ENCODE data around the gene DNA2.

DNA2 gene

DNA sequence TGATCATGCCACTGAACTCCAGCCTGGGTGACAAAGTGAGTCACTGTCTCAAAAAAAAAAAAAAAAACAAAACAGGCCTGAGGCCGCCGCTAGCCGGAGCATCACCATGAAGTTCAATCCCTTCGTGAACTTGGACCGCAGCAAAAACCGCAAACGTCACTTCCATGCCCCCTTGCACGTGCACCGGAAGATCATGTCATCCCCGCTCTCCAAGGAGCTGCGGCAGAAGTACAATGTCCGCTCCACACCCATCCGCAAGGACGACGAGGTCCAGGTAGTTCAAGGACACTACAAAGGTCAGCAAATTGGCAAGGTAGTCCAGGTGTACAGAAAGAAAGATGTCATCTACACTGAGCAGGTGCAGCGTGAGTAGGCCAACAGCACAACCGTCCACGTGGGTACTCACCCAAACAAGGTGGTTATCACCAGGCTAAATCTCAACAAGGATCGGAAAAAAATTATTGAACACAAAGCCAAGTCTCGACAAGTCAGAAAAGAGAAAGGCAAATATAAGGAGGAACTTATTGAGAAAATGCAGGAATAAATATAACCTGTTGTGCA is 47.2 kb downstream of the DNA2 start:
- H2BK5ac ChIP-seq (ENCODE audit: low read depth, low read length, poor library complexity) = no peak overlapping the region
- H3K79me1 ChIP-seq (ENCODE audit: low read length) = no peaks in the 10 kb centered on the region
- no peaks in the 10 kb centered on the region for H3K9me3 ChIP-seq (ENCODE audit: insufficient read depth, low read depth, low read length)
- H4K91ac ChIP-seq (ENCODE audit: low read depth, low read length) = no peak overlapping the region
- no peak overlapping the region for H2BK120ac ChIP-seq (ENCODE audit: insufficient read depth, low read length, poor library complexity)
- no peaks in the 10 kb centered on the region for H3K79me2 ChIP-seq (ENCODE audit: control insufficient read depth, insufficient read depth, low read length, poor library complexity)
- WGBS (ENCODE audit: extremely low coverage, insufficient coverage, insufficient read length) = no CpG with 5 or more reads among the region's 20 CpGs
- no peak overlapping the region for H3K4ac ChIP-seq (ENCODE audit: low read depth, low read length)
- no peak overlapping the region for H4K12ac ChIP-seq (ENCODE audit: low read depth, low read length)
- no peak overlapping the region for H4K8ac ChIP-seq (ENCODE audit: low read depth, low read length)
- H3K9ac ChIP-seq (ENCODE audit: low read length) = no peak overlapping the region
- no peaks in the 10 kb centered on the region for H3K4me1 ChIP-seq (ENCODE audit: control insufficient read depth in 1 of 2, insufficient read depth in 2 of 2, low read length in 2 of 2)
- DNase-seq = no peak
- peaks cover 18 to 25% of the 10 kb centered on the region in 2 experiments for H3K36me3 ChIP-seq (ENCODE audit: control insufficient read depth in 1 of 2, insufficient read depth in 2 of 2, low read length in 2 of 2)
- no peak overlapping the region for H3K14ac ChIP-seq (ENCODE audit: low read length)
- H3K4me3 ChIP-seq (ENCODE audit: low read depth, low read length) = peak overlapping the region; percentile 5
- no peak overlapping the region for H3K18ac ChIP-seq (ENCODE audit: low read length)
- H3K27ac ChIP-seq (ENCODE audit: low read depth, low read length) = no peak overlapping the region
- H3K27me3 ChIP-seq (ENCODE audit: insufficient read depth, low read length) = no peaks in the 10 kb centered on the region
- no peak overlapping the region for H3K23ac ChIP-seq (ENCODE audit: low read length)
- H2AK5ac ChIP-seq (ENCODE audit: low read length) = no peak overlapping the region
- H2BK12ac ChIP-seq (ENCODE audit: low read length) = no peak overlapping the region
- no peak overlapping the region for H3K4me2 ChIP-seq (ENCODE audit: low read length)
- H2AFZ ChIP-seq (ENCODE audit: insufficient read depth, low read length, poor library complexity) = no peak overlapping the region

DNA sequence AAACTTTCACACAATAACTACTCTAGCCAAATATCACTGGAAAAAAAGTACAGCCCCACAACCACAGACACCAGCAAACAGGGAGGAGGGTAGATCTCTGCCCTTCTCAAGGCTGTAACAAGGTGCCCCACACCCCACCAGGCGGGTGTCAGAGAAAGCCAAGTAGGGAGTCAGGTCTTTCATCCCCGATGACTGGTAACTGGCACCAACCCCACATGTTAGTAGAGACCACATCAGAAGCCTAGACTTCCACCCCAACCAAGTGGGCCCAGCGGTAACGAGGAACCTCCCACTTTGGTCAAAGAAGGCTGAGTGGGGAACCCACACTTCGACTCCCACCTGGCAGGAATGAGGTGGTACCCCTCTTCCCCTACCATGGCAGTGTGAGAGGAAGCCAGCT is 48.3 kb downstream of the DNA2 start:
- Histone ChIP-seq H4K12ac (ENCODE audit: low read depth, low read length) (no peak overlapping the region), H2BK5ac (ENCODE audit: low read depth, low read length, poor library complexity) (no peak overlapping the region), H2BK120ac (ENCODE audit: insufficient read depth, low read length, poor library complexity) (no peak overlapping the region), H4K91ac (ENCODE audit: low read depth, low read length) (no peak overlapping the region), H2AK5ac (ENCODE audit: low read length) (no peak overlapping the region), H3K79me1 (ENCODE audit: low read length) (no peaks in the 10 kb centered on the region), H3K4me2 (ENCODE audit: low read length) (no peak overlapping the region), H2BK12ac (ENCODE audit: low read length) (no peak overlapping the region), H3K36me3 (ENCODE audit: control insufficient read depth in 1 of 2, insufficient read depth in 2 of 2, low read length in 2 of 2) (peaks cover 18 to 24% of the 10 kb centered on the region in 2 experiments), H3K18ac (ENCODE audit: low read length) (no peak overlapping the region), H3K9ac (ENCODE audit: low read length) (peak overlapping the region; percentile 65), H3K4ac (ENCODE audit: low read depth, low read length) (no peak overlapping the region), H2AFZ (ENCODE audit: insufficient read depth, low read length, poor library complexity) (no peak overlapping the region), H3K27me3 (ENCODE audit: insufficient read depth, low read length) (no peaks in the 10 kb centered on the region), H3K27ac (ENCODE audit: low read depth, low read length) (no peak overlapping the region), H3K79me2 (ENCODE audit: control insufficient read depth, insufficient read depth, low read length, poor library complexity) (no peaks in the 10 kb centered on the region), H4K8ac (ENCODE audit: low read depth, low read length) (no peak overlapping the region), H3K4me3 (ENCODE audit: low read depth, low read length) (no peak overlapping the region), H3K23ac (ENCODE audit: low read length) (no peak overlapping the region), H3K4me1 (ENCODE audit: control insufficient read depth in 1 of 2, insufficient read depth in 2 of 2, low read length in 2 of 2) (no peaks in the 10 kb centered on the region), H3K9me3 (ENCODE audit: insufficient read depth, low read depth, low read length) (no peaks in the 10 kb centered on the region), H3K14ac (ENCODE audit: low read length) (no peak overlapping the region)
- no CpG with 5 or more reads among the region's 5 CpGs for WGBS (ENCODE audit: extremely low coverage, insufficient coverage, insufficient read length)
- DNase-seq = no peak

DNA sequence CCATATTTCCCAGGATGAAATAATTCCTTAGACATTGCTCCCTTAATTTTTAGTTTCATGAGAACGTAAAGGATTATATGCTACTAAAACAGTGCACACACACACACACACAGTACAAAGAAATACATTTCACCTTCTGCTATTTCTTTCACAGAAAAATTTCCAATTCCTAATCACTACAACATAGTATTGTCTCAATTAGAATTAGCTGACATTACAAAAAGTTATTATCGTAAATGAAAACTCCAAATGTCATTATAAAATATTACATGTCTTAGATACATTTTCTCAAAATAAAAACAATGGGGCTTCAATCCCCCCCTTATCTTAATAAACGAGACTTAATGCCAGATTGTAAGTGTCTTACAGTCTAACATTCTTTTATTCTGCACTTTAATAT is 52.4 kb downstream of the DNA2 start:
- Histone ChIP-seq H3K23ac (ENCODE audit: low read length) (no peak overlapping the region), H3K9ac (ENCODE audit: low read length) (no peak overlapping the region), H4K8ac (ENCODE audit: low read depth, low read length) (no peak overlapping the region), H3K4me3 (ENCODE audit: low read depth, low read length) (no peak overlapping the region), H4K91ac (ENCODE audit: low read depth, low read length) (no peak overlapping the region), H3K79me2 (ENCODE audit: control insufficient read depth, insufficient read depth, low read length, poor library complexity) (no peaks in the 10 kb centered on the region), H3K4me2 (ENCODE audit: low read length) (no peak overlapping the region), H2AK5ac (ENCODE audit: low read length) (no peak overlapping the region), H3K27me3 (ENCODE audit: insufficient read depth, low read length) (no peaks in the 10 kb centered on the region), H3K4ac (ENCODE audit: low read depth, low read length) (no peak overlapping the region), H2AFZ (ENCODE audit: insufficient read depth, low read length, poor library complexity) (no peak overlapping the region), H3K9me3 (ENCODE audit: insufficient read depth, low read depth, low read length) (no peaks in the 10 kb centered on the region), H3K79me1 (ENCODE audit: low read length) (no peaks in the 10 kb centered on the region), H3K14ac (ENCODE audit: low read length) (no peak overlapping the region), H2BK12ac (ENCODE audit: low read length) (no peak overlapping the region), H2BK5ac (ENCODE audit: low read depth, low read length, poor library complexity) (no peak overlapping the region), H3K27ac (ENCODE audit: low read depth, low read length) (no peak overlapping the region), H3K4me1 (ENCODE audit: control insufficient read depth in 1 of 2, insufficient read depth in 2 of 2, low read length in 2 of 2) (no peaks in the 10 kb centered on the region), H2BK120ac (ENCODE audit: insufficient read depth, low read length, poor library complexity) (no peak overlapping the region), H3K18ac (ENCODE audit: low read length) (no peak overlapping the region), H4K12ac (ENCODE audit: low read depth, low read length) (no peak overlapping the region), H3K36me3 (ENCODE audit: control insufficient read depth in 1 of 2, insufficient read depth in 2 of 2, low read length in 2 of 2) (peaks cover 27 to 28% of the 10 kb centered on the region in 2 experiments)
- DNase-seq = no peak
- WGBS (ENCODE audit: extremely low coverage, insufficient coverage, insufficient read length) = no CpG with 5 or more reads among the region's 3 CpGs

DNA sequence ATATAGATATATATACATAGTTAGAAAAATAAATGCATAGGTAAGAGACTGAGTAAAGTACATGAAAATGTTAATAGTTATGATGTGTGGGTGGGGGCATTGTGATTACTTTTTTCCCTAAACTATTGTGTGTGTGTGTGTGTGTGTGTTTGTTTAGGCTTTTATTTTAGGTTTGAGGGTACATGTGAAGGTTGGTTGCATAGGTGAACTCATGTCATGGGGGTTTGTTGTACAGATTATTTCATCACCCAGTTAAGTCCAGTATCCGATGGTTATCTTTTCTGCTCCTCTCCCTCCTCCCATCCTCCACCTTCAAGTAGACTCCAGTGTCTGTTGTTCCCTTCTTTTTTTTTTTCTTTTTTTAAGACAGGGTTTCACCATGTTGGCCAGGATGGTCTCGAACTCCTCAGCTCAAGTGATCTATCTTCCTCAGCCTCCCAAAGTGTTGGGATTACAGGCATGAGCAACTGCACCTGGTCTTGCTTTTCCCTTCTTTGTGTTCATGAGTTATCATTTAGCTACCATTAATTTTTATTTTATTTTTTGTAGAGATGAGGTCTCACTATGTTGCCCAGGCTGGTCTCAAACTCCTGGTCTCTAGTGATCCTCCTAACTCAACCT is 62.8 kb downstream of the DNA2 start:
- no peak overlapping the region for H2BK12ac ChIP-seq (ENCODE audit: low read length)
- DNase-seq = no peak

More for the DNA sequence above, 62.8 kb downstream of the DNA2 start:
- Histone ChIP-seq H2AFZ (ENCODE audit: insufficient read depth, low read length, poor library complexity) (no peak overlapping the region), H4K91ac (ENCODE audit: low read depth, low read length) (no peak overlapping the region), H3K27me3 (ENCODE audit: insufficient read depth, low read length) (no peaks in the 10 kb centered on the region), H3K27ac (ENCODE audit: low read depth, low read length) (no peak overlapping the region), H3K36me3 (ENCODE audit: control insufficient read depth in 1 of 2, insufficient read depth in 2 of 2, low read length in 2 of 2) (peaks cover 0 to 2% of the 10 kb centered on the region in 2 experiments), H3K4me3 (ENCODE audit: low read depth, low read length) (no peak overlapping the region), H3K79me2 (ENCODE audit: control insufficient read depth, insufficient read depth, low read length, poor library complexity) (peaks cover 11% of the 10 kb centered on the region), H4K12ac (ENCODE audit: low read depth, low read length) (no peak overlapping the region), H3K4me1 (ENCODE audit: control insufficient read depth in 1 of 2, insufficient read depth in 2 of 2, low read length in 2 of 2) (no peaks in the 10 kb centered on the region), H3K9ac (ENCODE audit: low read length) (no peak overlapping the region), H2BK120ac (ENCODE audit: insufficient read depth, low read length, poor library complexity) (no peak overlapping the region), H2AK5ac (ENCODE audit: low read length) (no peak overlapping the region), H3K4me2 (ENCODE audit: low read length) (no peak overlapping the region), H3K14ac (ENCODE audit: low read length) (no peak overlapping the region), H3K18ac (ENCODE audit: low read length) (no peak overlapping the region), H3K79me1 (ENCODE audit: low read length) (peaks cover 11% of the 10 kb centered on the region), H4K8ac (ENCODE audit: low read depth, low read length) (no peak overlapping the region), H3K4ac (ENCODE audit: low read depth, low read length) (no peak overlapping the region), H3K9me3 (ENCODE audit: insufficient read depth, low read depth, low read length) (no peaks in the 10 kb centered on the region), H2BK5ac (ENCODE audit: low read depth, low read length, poor library complexity) (no peak overlapping the region), H3K23ac (ENCODE audit: low read length) (no peak overlapping the region)
- no CpG with 5 or more reads among the region's 2 CpGs for WGBS (ENCODE audit: extremely low coverage, insufficient coverage, insufficient read length)

All from trophoblast cell (in vitro differentiated cells and primary cell).